A549 (cell line): ENCODE data around the gene TTC39B. TPM values are rescaled to one million over a fixed set of nuclear protein-coding genes. Genes with fewer than 3 reads are reported as not detected.

ENCODE experiments used
- ATAC-seq, 2 experiments: fragments of 200-7000 bp in 1 of 2; fragments of >200 bp in 1 of 2; cut with Nextera tagmentation in 1 of 2; cut with Tn5 transposase in 1 of 2; 3 replicates each; pipeline versions ENCODE4 v1.8.0 to v1.9.1; 2018 to 2020; ENCODE audit warnings: mild to moderate bottlenecking in 1 of 2, moderate library complexity in 1 of 2
- CTCF ChIA-PET: fragments of 300-600 bp; sonication (Branson Sonifier 250); formaldehyde crosslinking; extraction: SDS; loops from one replicate; lab custom pipeline; 2021; ENCODE audit warnings: antibody characterized with exemption, inconsistent platforms; lab: Yijun Ruan, JAX
- POLR2A ChIA-PET: fragments of 350-600 bp; formaldehyde crosslinking; extraction: SDS; loops from one replicate; lab custom pipeline; 2021; ENCODE audit warnings: antibody characterized with exemption, inconsistent platforms; lab: Yijun Ruan, JAX
- DNase-seq, 2 experiments: peaks; one replicate each; pipeline versions ENCODE4 v3.0.0 to v3.0.0-alpha.2; 2011 to 2016; ENCODE audit warnings: low read depth in 1 of 2, low spot score in 1 of 2
- FAIRE-seq: peaks from 2 replicates; lab custom pipeline; 2011; peaks lifted over from hg19 to GRCh38; lab: Jason Lieb, UNC
- H3K27ac ChIP-seq, 2 experiments: fragments of >200 bp; sonication (Bioruptor Twin); formaldehyde crosslinking; 3 replicates each; pipeline ENCODE4 v1.5.1; 2016 to 2017
- H3K4me1 ChIP-seq: fragments of >200 bp; sonication (Bioruptor Twin); formaldehyde crosslinking; 3 replicates; pipeline ENCODE4 v1.6.1; 2016
- H3K4me2 ChIP-seq: fragments of >200 bp; sonication (Bioruptor Twin); formaldehyde crosslinking; 3 replicates; pipeline ENCODE4 v1.6.1; 2016
- H3K4me3 ChIP-seq: fragments of >200 bp; sonication (Bioruptor Twin); formaldehyde crosslinking; 3 replicates; pipeline ENCODE4 v1.5.1; 2016
- H3K9me3 ChIP-seq: fragments of >200 bp; sonication (Bioruptor Twin); formaldehyde crosslinking; 3 replicates; pipeline ENCODE4 v1.6.1; 2016
- BHLHE40 ChIP-seq: IDR thresholded peaks from 2 replicates; pipeline ENCODE4 v1.6.1; 2012; ENCODE audit warnings: low read depth, low read length, inconsistent platforms
- CBX2 ChIP-seq: fragments of 200-600 bp; sonication (generic); IDR thresholded peaks from 2 replicates; pipeline ENCODE4 v1.6.1; 2016; ENCODE audit warnings: low read depth, mild to moderate bottlenecking, borderline replicate concordance
- EHMT2 ChIP-seq: fragments of 200-600 bp; sonication (generic); IDR thresholded peaks from 2 replicates; pipeline ENCODE4 v1.6.1; 2016; ENCODE audit warnings: antibody characterized with exemption, low read depth, mild to moderate bottlenecking, moderate library complexity
- EP300 ChIP-seq, 2 experiments: fragments of >200 bp; sonication (Bioruptor Twin); formaldehyde crosslinking; IDR thresholded peaks; 2 replicates in 1 of 2; 3 replicates in 1 of 2; pipeline ENCODE4 v1.6.1; 2016 to 2017
- FOXS1 ChIP-seq: fragments of 250-450 bp; sonication (Bioruptor Pico); IDR thresholded peaks from 2 replicates; pipeline ENCODE4 v1.5.0; 2020; ENCODE audit warnings: mild to moderate bottlenecking, moderate library complexity
- MAFK ChIP-seq: fragments of 450-650 bp; IDR thresholded peaks from 2 replicates; pipeline ENCODE4 v1.6.1; 2014; ENCODE audit not compliant: partially characterized antibody
- MAZ ChIP-seq: fragments of 150-350 bp; IDR thresholded peaks from 2 replicates; pipeline ENCODE4 v1.6.1; 2014; ENCODE audit warnings: antibody characterized with exemption, low read depth, low read length, borderline replicate concordance
- NPAS2 ChIP-seq: fragments of 250-450 bp; sonication (Bioruptor Pico); IDR thresholded peaks from 2 replicates; pipeline ENCODE4 v1.8.0; 2022; ENCODE audit warnings: mild to moderate bottlenecking, moderate library complexity, borderline replicate concordance
- NR3C1 ChIP-seq: fragments of >200 bp; sonication (Bioruptor Twin); formaldehyde crosslinking; IDR thresholded peaks from 3 replicates; pipeline ENCODE4 v1.6.1; 2017
- RAD21 ChIP-seq, 2 experiments: fragments of >200 bp in 1 of 2; sonication (Bioruptor Twin) in 1 of 2; formaldehyde crosslinking in 1 of 2; IDR thresholded peaks in 1 of 2; conservative IDR thresholded peaks in 1 of 2; 2 replicates in 1 of 2; 3 replicates in 1 of 2; pipeline ENCODE4 v1.6.1; 2012 to 2018; ENCODE audit warnings: inconsistent platforms in 1 of 2
- RFX5 ChIP-seq: fragments of 450-650 bp; IDR thresholded peaks from 2 replicates; pipeline ENCODE4 v1.7.1; 2014; ENCODE audit warnings: antibody characterized with exemption, mild to moderate bottlenecking, moderate library complexity
- RNF2 ChIP-seq: fragments of 200-600 bp; sonication (generic); IDR thresholded peaks from 2 replicates; pipeline ENCODE4 v1.6.1; 2016; ENCODE audit warnings: low read depth, mild to moderate bottlenecking, antibody characterized with exemption, moderate library complexity, borderline replicate concordance
- SMC3 ChIP-seq: fragments of >200 bp; sonication (Bioruptor Twin); formaldehyde crosslinking; IDR thresholded peaks from 3 replicates; pipeline ENCODE4 v1.6.1; 2018; ENCODE audit warnings: inconsistent platforms
- SREBF2 ChIP-seq: fragments of 450-650 bp; IDR thresholded peaks from 2 replicates; pipeline ENCODE4 v1.6.1; 2014; ENCODE audit warnings: mild to moderate bottlenecking, moderate library complexity
- TFCP2L1 ChIP-seq: fragments of 250-450 bp; sonication (Bioruptor Pico); IDR thresholded peaks from 2 replicates; pipeline ENCODE4 v1.5.0; 2021; ENCODE audit warnings: mild to moderate bottlenecking
- TP53 ChIP-seq: fragments of 250-450 bp; sonication (Bioruptor Pico); IDR thresholded peaks from 2 replicates; pipeline ENCODE4 v1.5.0; 2021; ENCODE audit warnings: mild to moderate bottlenecking, moderate library complexity
- ZC3H11A ChIP-seq: fragments of 450-650 bp; IDR thresholded peaks from 2 replicates; pipeline ENCODE4 v1.6.1; 2014; ENCODE audit warnings: antibody characterized with exemption, mild to moderate bottlenecking
- ZNF302 ChIP-seq: fragments of 250-450 bp; sonication (Bioruptor Pico); IDR thresholded peaks from 2 replicates; pipeline ENCODE4 v1.9.0; 2021; ENCODE audit warnings: inconsistent platforms, mild to moderate bottlenecking, moderate library complexity
- WGBS: methylation state at CpG from one replicate; pipeline ENCODE4 v1.1.6; 2017; ENCODE audit errors: missing lambda C conversion rate; 5-methylcytosine and 5-hydroxymethylcytosine counted together
- polyA plus RNA-seq, 4 experiments: library from polyadenylated mRNA; depleted of rRNA in 3 of 4; stranded (reverse); fragments of >200 nt; fragmentation: RNase III in 1 of 4; extraction: RNeasy Plus Mini Kit Qiagen cat#74134 plus additional on column Dnase treatment in 1 of 4; gene quantifications; 2 replicates in 3 of 4; 3 replicates in 1 of 4; pipeline ENCODE4 v1.2.3, GENCODE V29; 2011 to 2017
- TF ChIP-seq, protein P1 (sequence below): IDR thresholded peaks from 2 replicates; pipeline ENCODE4 v1.6.1; 2012
- TF ChIP-seq, protein P2 (sequence below): fragments of 250-450 bp; sonication (Bioruptor Pico); IDR thresholded peaks from 2 replicates; pipeline ENCODE4 v1.5.0; 2020; ENCODE audit warnings: low read depth, mild to moderate bottlenecking, moderate library complexity
- TF ChIP-seq, protein P3 (sequence below): fragments of 200-600 bp; sonication (generic); IDR thresholded peaks from 2 replicates; pipeline ENCODE4 v1.6.1; 2016; ENCODE audit warnings: antibody characterized with exemption, mild to moderate bottlenecking, moderate library complexity

The TTC39B gene
- polyA plus RNA-seq, 2 of the 4 experiments (the other 2 are of a cell fraction): 0.94 to 4.4 TPM

DNA sequence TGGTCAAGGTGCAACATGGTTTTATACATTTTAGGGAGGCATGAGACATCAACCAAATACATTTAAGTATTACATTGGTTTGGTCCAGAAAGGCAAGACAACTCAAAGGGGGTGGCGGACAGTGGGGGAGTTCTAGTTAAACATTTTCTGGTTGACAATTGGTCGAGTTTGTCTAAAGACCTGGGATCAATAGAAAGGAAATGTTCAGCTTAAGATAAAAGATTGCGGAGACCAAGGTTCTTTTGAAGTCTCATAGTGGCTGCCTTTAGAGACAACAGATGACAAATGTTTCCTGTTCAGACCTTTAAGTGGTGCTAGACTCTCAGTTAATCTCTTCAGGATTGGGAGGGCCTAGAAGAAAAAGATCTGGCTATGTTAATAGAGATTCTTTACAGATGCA is 47.7 kb upstream of the TTC39B start:
- peaks cover 13% of the 10 kb centered on the region for H3K4me1 ChIP-seq
- ChIA-PET CTCF (interaction anchor here (0.6 to 1.3 kb wide), 3 partner anchors 21 to 24 kb away, joined by 3 read pairs; no protein-coding TSS in a partner anchor), POLR2A (no interaction called here)
- DNase-seq (no peak), ATAC-seq (no peak), FAIRE-seq (no peak)
- H3K4me3 ChIP-seq: no peak overlapping the region
- no peak overlapping the region for H3K27ac ChIP-seq
- no peak for TF ChIP-seq TFCP2L1
- TF ChIP-seq ZNF302: no peak
- TF ChIP-seq CBX2: no peak
- no peak for TF ChIP-seq TP53
- no peak for TF ChIP-seq RAD21 (conservative IDR thresholded peaks at IDR 0.05 in 1 of 2, IDR thresholded peaks at IDR 0.05 in 1 of 2)
- TF ChIP-seq MAFK: no peak
- no peak for TF ChIP-seq EP300 (IDR thresholded peaks at IDR 0.05)
- TF ChIP-seq BHLHE40: no peak
- TF ChIP-seq, protein P1, sequence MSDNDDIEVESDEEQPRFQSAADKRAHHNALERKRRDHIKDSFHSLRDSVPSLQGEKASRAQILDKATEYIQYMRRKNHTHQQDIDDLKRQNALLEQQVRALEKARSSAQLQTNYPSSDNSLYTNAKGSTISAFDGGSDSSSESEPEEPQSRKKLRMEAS: no peak
- TF ChIP-seq, protein P2, sequence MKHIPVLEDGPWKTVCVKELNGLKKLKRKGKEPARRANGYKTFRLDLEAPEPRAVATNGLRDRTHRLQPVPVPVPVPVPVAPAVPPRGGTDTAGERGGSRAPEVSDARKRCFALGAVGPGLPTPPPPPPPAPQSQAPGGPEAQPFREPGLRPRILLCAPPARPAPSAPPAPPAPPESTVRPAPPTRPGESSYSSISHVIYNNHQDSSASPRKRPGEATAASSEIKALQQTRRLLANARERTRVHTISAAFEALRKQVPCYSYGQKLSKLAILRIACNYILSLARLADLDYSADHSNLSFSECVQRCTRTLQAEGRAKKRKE: no peak
- TF ChIP-seq FOXS1: no peak
- TF ChIP-seq, protein P3, sequence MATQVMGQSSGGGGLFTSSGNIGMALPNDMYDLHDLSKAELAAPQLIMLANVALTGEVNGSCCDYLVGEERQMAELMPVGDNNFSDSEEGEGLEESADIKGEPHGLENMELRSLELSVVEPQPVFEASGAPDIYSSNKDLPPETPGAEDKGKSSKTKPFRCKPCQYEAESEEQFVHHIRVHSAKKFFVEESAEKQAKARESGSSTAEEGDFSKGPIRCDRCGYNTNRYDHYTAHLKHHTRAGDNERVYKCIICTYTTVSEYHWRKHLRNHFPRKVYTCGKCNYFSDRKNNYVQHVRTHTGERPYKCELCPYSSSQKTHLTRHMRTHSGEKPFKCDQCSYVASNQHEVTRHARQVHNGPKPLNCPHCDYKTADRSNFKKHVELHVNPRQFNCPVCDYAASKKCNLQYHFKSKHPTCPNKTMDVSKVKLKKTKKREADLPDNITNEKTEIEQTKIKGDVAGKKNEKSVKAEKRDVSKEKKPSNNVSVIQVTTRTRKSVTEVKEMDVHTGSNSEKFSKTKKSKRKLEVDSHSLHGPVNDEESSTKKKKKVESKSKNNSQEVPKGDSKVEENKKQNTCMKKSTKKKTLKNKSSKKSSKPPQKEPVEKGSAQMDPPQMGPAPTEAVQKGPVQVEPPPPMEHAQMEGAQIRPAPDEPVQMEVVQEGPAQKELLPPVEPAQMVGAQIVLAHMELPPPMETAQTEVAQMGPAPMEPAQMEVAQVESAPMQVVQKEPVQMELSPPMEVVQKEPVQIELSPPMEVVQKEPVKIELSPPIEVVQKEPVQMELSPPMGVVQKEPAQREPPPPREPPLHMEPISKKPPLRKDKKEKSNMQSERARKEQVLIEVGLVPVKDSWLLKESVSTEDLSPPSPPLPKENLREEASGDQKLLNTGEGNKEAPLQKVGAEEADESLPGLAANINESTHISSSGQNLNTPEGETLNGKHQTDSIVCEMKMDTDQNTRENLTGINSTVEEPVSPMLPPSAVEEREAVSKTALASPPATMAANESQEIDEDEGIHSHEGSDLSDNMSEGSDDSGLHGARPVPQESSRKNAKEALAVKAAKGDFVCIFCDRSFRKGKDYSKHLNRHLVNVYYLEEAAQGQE: no peak
- no peak for TF ChIP-seq NR3C1
- TF ChIP-seq ZC3H11A: no peak
- no peak for TF ChIP-seq SREBF2
- no peak for TF ChIP-seq RFX5
- no peaks in the 10 kb centered on the region for H3K9me3 ChIP-seq
- H3K4me2 ChIP-seq: no peak overlapping the region
- WGBS: 66% methylated on average over 3 of the region's 3 CpGs

DNA sequence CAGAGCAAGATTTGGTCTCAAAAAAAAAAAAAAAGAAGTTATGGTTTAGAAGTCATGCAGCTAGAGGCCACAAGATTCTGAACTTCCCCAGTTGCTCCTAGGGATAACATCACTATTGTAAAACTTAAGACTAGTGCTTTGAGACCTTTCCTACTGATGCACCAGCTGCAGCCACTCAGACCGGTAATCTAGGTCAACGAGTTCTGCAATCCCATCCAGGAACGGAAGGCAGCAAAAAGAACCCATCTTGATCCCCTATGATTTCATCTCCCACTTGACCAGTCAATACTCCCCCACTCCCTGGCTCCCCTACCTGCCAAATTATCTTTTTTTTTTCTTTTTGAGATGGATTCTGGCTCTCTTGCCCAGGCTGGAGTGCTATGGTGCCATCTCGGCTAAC is 46.9 kb upstream of the TTC39B start:
- no peaks in the 10 kb centered on the region for H3K9me3 ChIP-seq
- H3K4me3 ChIP-seq: no peak overlapping the region
- ATAC-seq: no peak
- TF ChIP-seq NPAS2: no peak
- no peak for FAIRE-seq
- DNase-seq: no peak
- POLR2A ChIA-PET: no interaction called here
- no peak overlapping the region for H3K4me2 ChIP-seq
- no peak overlapping the region for H3K27ac ChIP-seq
- CTCF ChIA-PET: interaction anchor here (0.7 to 1.2 kb wide), 3 partner anchors 16 to 118 kb away, joined by 3 read pairs; no protein-coding TSS in a partner anchor
- WGBS: 89% methylated on average over 4 of the region's 4 CpGs
- H3K4me1 ChIP-seq: peaks cover 15% of the 10 kb centered on the region

DNA sequence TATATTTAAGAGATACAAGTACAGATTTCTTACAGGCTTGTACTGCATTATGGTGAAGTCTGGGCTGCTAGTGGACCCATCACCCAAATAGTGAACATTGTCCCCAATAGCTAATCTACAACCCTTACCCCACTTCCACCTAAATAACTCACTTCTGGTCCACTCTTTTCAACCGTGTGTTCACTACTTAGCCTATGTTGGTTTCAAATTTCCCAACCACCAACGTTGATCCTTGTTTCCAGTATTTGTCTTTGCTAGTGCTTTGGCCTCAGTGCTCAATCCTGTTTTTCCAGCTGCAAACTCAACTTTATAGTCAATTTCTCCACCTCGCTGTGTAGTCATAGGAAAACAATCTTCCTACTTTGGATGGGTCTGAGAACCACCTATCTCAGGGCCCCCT is 45.3 kb upstream of the TTC39B start:
- peaks cover 15% of the 10 kb centered on the region for H3K4me1 ChIP-seq
- ChIA-PET CTCF (no interaction called here), POLR2A (no interaction called here)
- no peak overlapping the region for H3K4me3 ChIP-seq
- no peak for ATAC-seq
- TF ChIP-seq NR3C1 (no peak), SMC3 (no peak), MAZ (no peak), EHMT2 (no peak), RNF2 (no peak), RAD21 (conservative IDR thresholded peaks at IDR 0.05 in 1 of 2, IDR thresholded peaks at IDR 0.05 in 1 of 2) (no peak)
- TF ChIP-seq, all 56 proteins: peak for 0
- no peak overlapping the region for H3K27ac ChIP-seq
- no peak for DNase-seq
- no peaks in the 10 kb centered on the region for H3K9me3 ChIP-seq
- WGBS: 36% methylated on average over 3 of the region's 3 CpGs
- H3K4me2 ChIP-seq: no peak overlapping the region
- no peak for FAIRE-seq
